ENCODE results near the gene HAND2.

HAND2 gene

DNA sequence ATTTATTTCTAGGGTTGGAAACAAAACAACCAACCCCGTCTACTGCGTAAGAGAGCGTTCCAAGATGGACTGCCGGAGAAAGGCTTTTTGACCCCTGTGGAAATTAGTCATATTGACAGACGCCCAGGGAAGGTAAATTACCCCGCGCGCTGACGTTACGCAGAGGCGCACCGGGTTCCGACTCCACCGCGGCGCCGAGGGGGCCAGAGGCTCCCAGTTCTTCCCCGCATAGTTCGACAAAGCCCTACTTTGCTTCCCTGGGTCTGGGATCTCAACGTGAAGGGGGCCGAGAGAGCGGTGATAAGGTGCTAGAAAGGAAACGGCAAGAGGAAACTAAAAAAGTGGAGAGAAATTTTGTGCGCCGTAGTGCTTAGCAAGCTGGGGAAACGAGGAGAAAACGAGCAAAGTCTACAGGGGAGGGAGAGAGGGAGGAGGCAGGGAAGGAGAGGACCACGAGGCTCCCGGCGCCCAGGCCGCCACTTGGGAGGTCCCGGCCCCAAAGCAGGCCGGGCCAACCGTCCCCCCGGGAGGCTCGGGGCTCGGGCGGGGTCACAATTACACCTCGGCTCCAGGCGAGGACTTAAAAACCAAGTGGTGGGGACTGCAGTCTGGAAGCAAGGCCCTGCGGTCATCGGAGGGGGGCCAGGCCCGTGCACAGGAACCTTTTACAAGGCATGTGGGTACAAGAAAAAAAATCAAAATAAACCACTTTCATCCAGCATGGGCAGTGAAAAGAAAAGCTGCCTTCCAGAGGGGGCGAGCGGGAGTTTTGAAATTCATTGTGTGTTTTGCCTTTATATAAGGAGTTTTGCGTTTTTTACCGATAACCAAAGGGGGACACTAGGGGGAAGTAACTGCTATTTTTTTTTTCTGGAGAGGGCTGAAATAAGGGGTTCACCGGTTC lies 13.2 kb downstream of the HAND2 start:
- Histone ChIP-seq H3K27ac (ENCODE audit: low read length) (no peak overlapping the region), H3K9ac (ENCODE audit: low read length) (no peak overlapping the region), H3K4me1 (ENCODE audit: low read length) (no peaks in the 10 kb centered on the region), H3K4me2 (ENCODE audit: low read length) (no peak overlapping the region), H3K79me2 (ENCODE audit: low read length) (no peaks in the 10 kb centered on the region), H3K4me3 (ENCODE audit: low read length) (no peak overlapping the region), H3K36me3 (replicated peaks; ENCODE audit: low read depth, low read length) (no peaks in the 10 kb centered on the region), H2AFZ (ENCODE audit: low read depth, low read length) (no peak overlapping the region), H3K9me3 (ENCODE audit: insufficient read depth, low read length) (no peaks in the 10 kb centered on the region), H3K27me3 (ENCODE audit: low read depth, low read length) (peaks cover 7% of the 10 kb centered on the region; the same call in 1 of the 2 replicates), H4K20me1 (ENCODE audit: insufficient read depth, low read length) (no peaks in the 10 kb centered on the region)
- no peak for TF ChIP-seq EZH2phosphoT487 (IDR thresholded peaks at IDR 0.05; ENCODE audit: low read depth)
- TF ChIP-seq, protein P1, sequence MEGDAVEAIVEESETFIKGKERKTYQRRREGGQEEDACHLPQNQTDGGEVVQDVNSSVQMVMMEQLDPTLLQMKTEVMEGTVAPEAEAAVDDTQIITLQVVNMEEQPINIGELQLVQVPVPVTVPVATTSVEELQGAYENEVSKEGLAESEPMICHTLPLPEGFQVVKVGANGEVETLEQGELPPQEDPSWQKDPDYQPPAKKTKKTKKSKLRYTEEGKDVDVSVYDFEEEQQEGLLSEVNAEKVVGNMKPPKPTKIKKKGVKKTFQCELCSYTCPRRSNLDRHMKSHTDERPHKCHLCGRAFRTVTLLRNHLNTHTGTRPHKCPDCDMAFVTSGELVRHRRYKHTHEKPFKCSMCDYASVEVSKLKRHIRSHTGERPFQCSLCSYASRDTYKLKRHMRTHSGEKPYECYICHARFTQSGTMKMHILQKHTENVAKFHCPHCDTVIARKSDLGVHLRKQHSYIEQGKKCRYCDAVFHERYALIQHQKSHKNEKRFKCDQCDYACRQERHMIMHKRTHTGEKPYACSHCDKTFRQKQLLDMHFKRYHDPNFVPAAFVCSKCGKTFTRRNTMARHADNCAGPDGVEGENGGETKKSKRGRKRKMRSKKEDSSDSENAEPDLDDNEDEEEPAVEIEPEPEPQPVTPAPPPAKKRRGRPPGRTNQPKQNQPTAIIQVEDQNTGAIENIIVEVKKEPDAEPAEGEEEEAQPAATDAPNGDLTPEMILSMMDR (IDR thresholded peaks at IDR 0.05; ENCODE audit: low read depth, low read length): no peak

DNA sequence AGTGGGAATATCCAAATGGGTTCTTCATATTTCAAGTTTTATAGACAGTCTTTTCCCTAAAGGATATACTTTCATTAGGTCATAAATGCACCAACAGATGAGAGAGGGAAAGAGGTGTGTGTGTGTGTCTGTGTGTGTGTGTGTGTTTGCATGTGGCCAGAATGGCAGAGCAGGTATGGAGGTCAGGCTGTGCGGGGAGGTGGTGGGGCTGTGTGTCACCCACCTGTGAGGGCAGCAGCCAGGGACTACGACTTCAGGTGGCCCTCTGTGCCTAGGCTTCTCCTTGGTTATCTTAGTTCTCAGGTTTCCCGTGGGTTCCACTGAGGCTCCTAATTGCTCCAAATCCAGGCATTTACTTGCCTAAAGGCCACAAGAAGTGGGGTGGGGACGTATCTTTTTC lies 14.6 kb downstream of the HAND2 start:
- no peaks in the 10 kb centered on the region for H3K79me2 ChIP-seq (ENCODE audit: low read length)
- H3K27me3 ChIP-seq (ENCODE audit: low read depth, low read length): peaks cover 7% of the 10 kb centered on the region; the same call in 1 of the 2 replicates
- no peak overlapping the region for H3K4me2 ChIP-seq (ENCODE audit: low read length)
- H3K9ac ChIP-seq (ENCODE audit: low read length): no peak overlapping the region
- H3K27ac ChIP-seq (ENCODE audit: low read length): no peak overlapping the region
- H3K4me1 ChIP-seq (ENCODE audit: low read length): no peaks in the 10 kb centered on the region
- H3K36me3 ChIP-seq (replicated peaks; ENCODE audit: low read depth, low read length): no peaks in the 10 kb centered on the region
- no peaks in the 10 kb centered on the region for H3K9me3 ChIP-seq (ENCODE audit: insufficient read depth, low read length)
- no peaks in the 10 kb centered on the region for H4K20me1 ChIP-seq (ENCODE audit: insufficient read depth, low read length)
- no peak overlapping the region for H2AFZ ChIP-seq (ENCODE audit: low read depth, low read length)
- TF ChIP-seq EZH2phosphoT487 (IDR thresholded peaks at IDR 0.05; ENCODE audit: low read depth): no peak
- TF ChIP-seq, protein P1 (IDR thresholded peaks at IDR 0.05; ENCODE audit: low read depth, low read length): no peak
- no peak overlapping the region for H3K4me3 ChIP-seq (ENCODE audit: low read length)

GRCh38 chr4:173514641-173515217 lies 15.3 kb downstream of the HAND2 start:
- peaks cover 7% of the 10 kb centered on the region; the same call in 1 of the 2 replicates for H3K27me3 ChIP-seq (ENCODE audit: low read depth, low read length)
- no peaks in the 10 kb centered on the region for H4K20me1 ChIP-seq (ENCODE audit: insufficient read depth, low read length)
- no peak overlapping the region for H2AFZ ChIP-seq (ENCODE audit: low read depth, low read length)
- no peak for TF ChIP-seq EZH2phosphoT487 (IDR thresholded peaks at IDR 0.05; ENCODE audit: low read depth)
- TF ChIP-seq, protein P1 (IDR thresholded peaks at IDR 0.05; ENCODE audit: low read depth, low read length): no peak
- H3K9ac ChIP-seq (ENCODE audit: low read length): no peak overlapping the region
- no peaks in the 10 kb centered on the region for H3K36me3 ChIP-seq (replicated peaks; ENCODE audit: low read depth, low read length)
- no peak overlapping the region for H3K27ac ChIP-seq (ENCODE audit: low read length)
- H3K9me3 ChIP-seq (ENCODE audit: insufficient read depth, low read length): no peaks in the 10 kb centered on the region
- no peak overlapping the region for H3K4me3 ChIP-seq (ENCODE audit: low read length)
- no peak overlapping the region for H3K4me2 ChIP-seq (ENCODE audit: low read length)
- H3K4me1 ChIP-seq (ENCODE audit: low read length): no peaks in the 10 kb centered on the region
- no peaks in the 10 kb centered on the region for H3K79me2 ChIP-seq (ENCODE audit: low read length)

DNA sequence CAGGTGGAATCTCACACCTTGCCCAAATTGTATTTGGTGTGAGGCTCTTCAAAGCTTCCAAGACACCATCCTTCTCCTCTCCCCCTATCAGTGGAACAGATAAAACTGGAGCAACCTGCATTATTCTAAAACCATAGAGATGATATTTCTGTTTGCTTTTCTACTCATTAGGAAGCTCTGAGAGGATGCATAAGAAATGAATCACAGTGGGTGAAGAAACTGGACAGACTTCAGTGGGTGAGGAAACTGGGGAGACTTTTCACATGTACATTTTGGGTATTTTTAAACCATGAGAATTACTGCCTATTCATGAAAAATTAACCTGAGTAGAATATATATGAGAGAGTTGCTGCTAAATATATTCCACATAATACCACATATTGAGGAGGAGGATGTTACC lies 16.4 kb downstream of the HAND2 start:
- no peak for TF ChIP-seq EZH2phosphoT487 (IDR thresholded peaks at IDR 0.05; ENCODE audit: low read depth)
- TF ChIP-seq, protein P1 (IDR thresholded peaks at IDR 0.05; ENCODE audit: low read depth, low read length): no peak
- H2AFZ ChIP-seq (ENCODE audit: low read depth, low read length): no peak overlapping the region
- H3K4me3 ChIP-seq (ENCODE audit: low read length): no peak overlapping the region
- no peaks in the 10 kb centered on the region for H3K9me3 ChIP-seq (ENCODE audit: insufficient read depth, low read length)
- H4K20me1 ChIP-seq (ENCODE audit: insufficient read depth, low read length): no peaks in the 10 kb centered on the region
- H3K27ac ChIP-seq (ENCODE audit: low read length): no peak overlapping the region
- no peaks in the 10 kb centered on the region for H3K36me3 ChIP-seq (replicated peaks; ENCODE audit: low read depth, low read length)
- H3K4me1 ChIP-seq (ENCODE audit: low read length): no peaks in the 10 kb centered on the region
- peaks cover 7% of the 10 kb centered on the region; the same call in 1 of the 2 replicates for H3K27me3 ChIP-seq (ENCODE audit: low read depth, low read length)
- no peak overlapping the region for H3K9ac ChIP-seq (ENCODE audit: low read length)
- no peaks in the 10 kb centered on the region for H3K79me2 ChIP-seq (ENCODE audit: low read length)
- no peak overlapping the region for H3K4me2 ChIP-seq (ENCODE audit: low read length)
